Stimulated activated CD8-positive, alpha-beta memory T cell treated with anti-CD3 and anti-CD28 coated beads, Interleukin-4, amount 100 ng/mL, for 24 hours (primary cell): ENCODE measurements around the gene PARP15.
"Not testable (repeated sequence)": the region's sequence is repeated elsewhere in the genome, so short reads cannot be mapped to it uniquely, and the experiment has no call there.

Source experiments
- DNase-seq: peaks from one replicate; pipeline ENCODE4 v3.0.0-alpha.2; 2020; ENCODE audit warnings: low read depth

The PARP15 gene

DNA sequence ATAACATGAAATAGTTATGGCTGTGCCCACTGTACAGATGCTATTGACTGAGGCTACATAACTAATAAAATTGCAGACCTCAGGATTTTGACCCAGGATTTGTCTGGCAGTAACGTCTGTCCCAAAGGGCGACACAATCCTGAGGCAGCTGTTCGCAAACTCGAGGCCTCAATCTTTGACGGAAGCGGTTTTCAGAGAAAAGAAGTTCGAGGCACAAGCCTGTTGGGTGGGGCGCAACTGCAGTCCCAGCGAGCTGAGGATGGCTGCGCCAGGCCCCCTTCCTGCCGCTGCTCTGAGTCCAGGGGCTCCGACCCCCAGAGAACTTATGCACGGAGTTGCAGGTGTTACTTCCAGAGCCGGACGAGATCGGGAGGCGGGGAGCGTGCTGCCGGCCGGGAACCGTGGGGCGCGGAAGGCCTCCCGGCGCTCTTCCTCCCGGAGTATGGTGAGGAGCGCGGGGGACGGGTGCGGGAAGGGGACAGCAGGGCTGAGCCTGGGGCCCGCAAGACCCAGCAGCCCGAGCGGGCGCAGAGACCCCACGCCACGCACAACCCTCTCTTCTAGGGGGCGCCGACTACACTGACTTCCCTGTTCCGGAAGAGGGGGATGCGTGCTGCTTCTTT is at the start of gene PARP15:
Gene PARP15 (plus strand): TSS at position 242 of the 623 bp plus-strand sequence. CDS start 18 bp downstream, at position 260.
- DNase-seq: peak; percentile 31

DNA sequence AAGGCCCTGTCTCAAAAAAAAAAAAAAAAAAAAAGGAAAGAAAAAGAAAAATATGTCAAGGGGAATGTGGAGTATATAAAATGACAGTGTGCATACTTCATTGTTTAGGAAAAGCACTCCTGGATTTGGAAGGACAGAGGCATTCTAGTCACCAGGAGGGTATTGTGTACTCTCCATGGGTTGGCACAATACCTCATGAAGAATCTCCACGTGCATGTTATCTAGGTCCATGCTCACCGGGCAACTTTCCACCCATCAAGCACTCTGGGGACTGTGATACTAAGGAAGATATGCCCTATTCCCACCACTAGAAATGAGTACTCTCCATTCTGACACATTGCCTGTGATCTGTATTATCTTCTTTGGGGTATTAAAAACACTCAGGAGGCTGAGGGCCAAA is 47.3 kb upstream of the PARP15 start:
- DNase-seq: no peak

DNA sequence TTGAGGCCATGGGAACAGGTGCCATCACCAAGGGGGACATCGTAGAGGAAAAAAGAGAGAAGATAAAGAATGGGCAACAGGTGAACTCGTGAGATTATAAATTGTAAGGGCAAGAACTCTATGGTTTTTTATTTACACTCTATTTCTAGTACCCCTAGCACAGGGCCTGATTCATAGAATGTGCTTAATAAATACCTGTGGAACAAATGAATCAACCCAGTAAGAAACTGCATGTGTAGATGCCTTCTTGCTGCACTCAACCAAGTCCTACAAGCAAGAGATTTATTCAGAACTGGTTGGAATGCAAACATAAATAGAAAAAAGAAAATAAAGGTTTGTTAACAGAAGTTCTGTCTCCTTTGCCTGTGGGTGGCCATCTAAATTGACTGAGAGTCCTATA is 44.0 kb upstream of the PARP15 start:
- no peak for DNase-seq

DNA sequence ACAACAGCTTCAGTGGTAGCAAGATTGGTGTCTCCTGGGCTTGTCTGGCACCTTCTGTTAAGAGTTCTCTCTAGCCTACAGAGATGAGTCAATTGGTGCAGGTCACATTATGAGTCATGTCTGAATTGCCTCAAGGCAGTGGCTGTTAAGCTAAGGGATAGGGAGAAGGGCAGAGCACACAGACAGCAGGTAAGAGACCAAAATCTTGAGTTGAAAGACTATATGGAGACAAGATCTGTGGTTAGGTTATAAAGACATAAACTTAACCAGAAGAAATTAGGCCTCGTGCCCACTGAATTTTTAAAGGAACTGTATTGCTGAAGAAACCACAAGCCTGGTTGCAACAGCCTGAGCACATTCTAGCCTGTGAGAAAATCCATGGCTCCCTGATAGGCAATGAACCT is 43.5 kb upstream of the PARP15 start:
- DNase-seq: no peak

DNA sequence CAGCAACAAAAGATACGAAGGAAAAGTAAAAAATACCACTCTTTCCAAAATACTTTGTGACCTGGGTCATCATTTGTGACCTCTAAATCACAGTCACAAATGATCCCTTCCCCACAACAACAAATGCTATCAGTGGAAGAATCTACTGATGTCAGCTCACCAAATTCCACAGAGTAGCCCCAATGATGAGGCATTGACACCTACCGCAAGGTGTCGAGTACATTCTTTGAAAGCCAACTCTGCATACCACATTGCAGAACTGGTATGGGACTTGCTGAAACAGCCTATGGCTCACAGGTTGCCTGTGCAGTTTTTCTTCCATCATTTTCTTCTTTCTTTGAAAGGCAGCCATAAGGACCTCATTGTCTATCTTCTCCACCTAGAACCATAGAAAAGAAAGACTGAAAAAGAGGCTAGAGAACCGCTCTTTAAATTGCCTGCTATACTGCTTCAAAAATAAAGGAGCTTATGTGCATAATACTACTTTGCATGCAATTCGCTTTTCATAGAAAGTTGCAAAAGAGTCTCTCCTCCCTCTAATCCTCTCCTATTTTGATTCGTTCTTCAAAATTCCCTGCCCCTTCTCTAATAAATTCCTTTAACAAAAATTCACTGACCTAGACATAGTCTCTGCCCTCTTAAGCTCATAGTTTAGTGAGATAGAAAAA is 41.4 kb upstream of the PARP15 start:
- DNase-seq: no peak

DNA sequence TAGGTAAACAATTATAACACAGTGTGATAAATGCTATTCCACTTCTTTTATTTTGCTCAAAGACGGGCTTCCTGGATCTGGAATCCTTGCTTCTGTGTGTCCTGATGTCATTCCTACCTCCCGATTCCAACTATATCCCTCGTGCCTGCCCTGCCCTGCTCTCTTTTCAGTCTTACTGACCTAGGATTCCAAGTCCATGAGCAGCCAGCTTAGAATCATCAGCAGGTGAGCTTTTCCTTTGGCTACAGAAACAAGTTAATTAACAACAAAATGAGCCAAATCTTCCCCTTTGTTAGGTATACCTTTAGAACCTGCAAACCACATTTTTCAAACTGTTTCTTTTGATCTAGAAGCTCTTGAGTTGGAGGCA is 40.8 kb upstream of the PARP15 start:
- DNase-seq: no peak

DNA sequence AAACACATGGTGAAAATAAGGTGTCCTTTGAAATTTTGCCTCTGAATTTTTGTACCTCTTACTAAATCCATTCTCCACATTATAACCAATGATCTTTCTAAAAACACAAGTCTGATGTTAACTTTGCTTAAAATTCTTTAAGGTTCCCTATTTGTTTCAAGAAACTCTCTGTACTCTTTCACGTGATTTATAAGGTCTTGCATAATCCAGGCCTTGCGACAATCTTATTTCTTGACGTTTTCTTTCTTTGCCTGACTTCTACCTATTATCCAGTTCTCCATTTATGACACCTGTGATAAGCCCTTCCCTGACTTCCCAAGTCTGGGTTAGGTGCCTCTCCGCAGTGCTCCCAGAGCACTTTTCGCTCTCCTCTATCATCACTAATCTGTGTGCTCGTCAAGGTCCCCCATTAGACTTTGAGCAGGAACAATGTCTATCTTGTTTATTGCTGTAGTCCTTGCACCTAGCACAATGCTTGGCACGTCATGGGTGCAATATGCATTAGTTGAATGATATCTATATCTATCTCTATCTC is 38.4 kb upstream of the PARP15 start:
- DNase-seq: no peak

DNA sequence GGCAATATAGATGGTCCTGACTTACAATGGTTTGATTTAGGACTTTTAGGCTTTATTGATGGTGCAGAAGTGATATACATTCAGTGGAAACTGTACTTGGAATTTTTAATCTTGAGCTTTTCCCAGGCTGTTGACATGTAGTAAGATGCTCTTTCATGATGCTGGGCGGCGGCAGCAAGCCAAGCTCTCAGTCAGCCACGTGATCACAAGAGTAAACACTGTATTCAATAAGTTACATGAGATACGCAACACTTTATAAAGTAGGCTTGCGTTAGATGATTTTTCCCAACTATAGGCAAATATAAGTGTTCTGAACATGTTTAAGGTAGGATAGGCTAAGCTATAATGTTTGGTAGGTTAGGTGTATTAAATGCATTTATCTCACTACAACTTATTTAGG is 31.3 kb upstream of the PARP15 start:
- no peak for DNase-seq

DNA sequence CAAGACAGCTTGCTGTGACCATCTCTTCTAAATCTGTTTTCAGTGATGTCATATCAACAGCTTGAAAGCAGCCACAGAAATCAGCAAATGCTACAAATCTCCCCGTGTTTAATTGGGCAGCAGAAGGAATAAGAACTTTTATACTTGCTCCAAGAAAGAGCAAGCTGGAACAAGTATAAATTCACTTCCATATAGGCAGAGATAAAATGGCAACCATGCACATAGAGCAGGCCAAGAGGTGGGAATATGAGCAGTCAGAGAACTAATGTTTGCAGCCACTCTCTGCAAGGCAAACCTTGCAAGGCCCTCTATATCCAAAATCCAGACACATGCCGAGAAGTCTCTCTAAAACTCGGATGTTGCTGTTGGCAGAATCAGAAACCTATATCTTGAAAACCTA is 29.4 kb upstream of the PARP15 start:
- DNase-seq: no peak

DNA sequence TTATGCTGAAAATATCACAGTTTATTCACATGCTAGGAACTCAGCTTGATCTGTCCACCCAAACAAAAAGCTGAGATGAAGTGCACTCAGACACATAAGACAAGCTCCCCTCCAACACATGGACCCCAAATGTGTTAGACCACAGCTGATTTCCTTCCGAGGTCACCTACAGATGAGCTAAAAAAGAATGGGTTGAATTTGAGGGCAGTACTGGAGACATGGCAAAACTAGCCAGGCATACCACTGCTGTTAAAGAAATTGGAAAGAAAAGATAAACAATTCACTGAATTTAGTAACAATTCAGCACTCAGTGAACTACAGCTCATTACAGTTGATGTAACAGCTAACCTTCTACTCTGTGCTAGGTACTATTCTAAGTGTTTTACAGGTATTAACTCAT is 28.8 kb upstream of the PARP15 start:
- DNase-seq: no peak

DNA sequence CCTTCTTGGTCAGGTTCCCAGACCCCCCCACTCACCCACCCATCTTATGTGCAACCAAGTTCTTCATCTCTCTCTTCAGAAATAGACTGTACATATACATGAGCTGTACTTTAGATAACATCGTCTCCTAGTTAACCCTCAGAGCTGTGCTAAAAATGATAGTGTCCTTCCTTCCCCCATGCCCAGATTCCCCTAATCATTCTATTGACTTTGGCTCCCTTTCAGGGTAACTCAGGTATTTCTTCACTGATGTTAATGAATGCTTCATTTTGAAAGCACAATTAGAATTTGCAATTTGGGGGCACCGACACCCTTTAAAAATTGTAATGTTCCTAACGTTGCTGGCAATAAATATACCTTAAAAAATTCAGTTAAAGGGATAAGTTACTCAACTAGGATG is 24.3 kb upstream of the PARP15 start:
- DNase-seq: no peak

DNA sequence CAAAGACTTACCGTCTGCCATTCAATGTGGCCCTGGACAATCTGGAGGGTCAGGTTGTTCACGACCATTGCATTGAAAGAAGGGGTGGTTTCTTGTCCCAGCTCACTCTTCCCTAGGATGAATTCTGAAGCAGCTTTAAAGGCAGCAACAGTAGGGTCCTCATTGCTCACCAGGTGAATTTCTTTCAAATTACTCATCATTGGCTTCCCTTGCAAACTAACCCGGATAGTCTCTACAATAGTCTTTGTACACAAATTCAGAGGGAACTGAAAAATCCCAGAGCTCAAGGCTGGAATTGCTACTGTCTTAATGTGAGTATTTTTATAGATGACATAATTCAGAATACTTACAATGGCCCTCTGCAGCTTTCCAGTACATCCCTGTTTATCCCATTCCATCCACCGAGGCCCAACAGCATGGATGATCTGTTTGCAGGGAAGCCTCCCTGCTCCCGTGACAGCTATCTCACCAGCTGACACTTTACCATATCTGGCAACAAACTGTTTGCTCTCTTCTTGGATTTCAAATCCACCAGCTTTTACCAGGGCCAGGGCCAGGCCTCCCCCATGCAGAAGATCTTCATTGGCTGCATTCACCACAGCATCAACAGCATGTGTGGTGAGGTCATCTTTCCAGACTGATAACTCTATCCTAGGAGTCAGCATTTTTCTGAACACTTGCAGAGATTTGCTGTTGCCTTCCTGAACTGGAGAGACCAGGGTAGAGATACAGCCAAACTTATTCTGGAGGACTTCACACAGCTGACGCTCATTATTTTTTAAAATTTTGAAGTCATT is 22.0 kb upstream of the PARP15 start:
- no peak for DNase-seq

DNA sequence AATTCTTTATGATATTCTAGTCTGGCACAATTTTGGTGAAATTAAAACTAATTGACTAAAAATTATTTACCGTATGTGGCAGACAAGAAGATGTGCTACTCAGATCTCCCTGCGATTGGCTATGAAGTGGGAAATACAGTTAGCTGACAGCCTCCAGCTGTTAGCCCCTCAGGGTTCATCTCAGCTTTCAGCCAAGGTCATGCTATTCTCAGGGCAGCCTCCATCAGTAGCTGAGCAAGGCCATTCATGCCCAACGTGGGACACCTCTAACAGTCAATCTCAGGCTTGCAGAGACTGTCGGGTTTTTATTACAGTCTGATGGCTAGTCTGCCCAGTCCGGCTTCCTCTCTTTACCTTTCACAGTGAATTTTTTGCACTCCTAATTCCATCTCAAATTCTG is 20.1 kb upstream of the PARP15 start:
- DNase-seq: no peak

DNA sequence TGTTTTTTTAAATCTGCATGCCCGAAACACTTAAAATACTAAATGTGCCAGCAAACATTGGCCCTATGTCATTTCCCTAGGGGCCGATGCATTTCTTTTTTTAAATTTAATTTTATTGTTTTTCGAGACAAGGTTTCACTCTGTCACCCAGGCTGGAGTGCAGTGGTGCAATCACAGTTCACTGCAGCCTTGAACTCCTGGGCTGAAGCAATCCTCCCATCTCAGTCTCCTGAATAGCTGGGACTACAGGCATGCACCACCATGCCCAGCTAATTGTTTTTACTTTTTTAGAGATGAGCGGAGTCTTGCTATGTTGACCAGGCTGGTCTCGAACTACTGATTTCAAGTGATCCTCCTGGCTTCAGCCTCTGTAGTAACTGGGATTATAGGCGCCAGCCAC is 18.8 kb upstream of the PARP15 start:
- DNase-seq: no peak

DNA sequence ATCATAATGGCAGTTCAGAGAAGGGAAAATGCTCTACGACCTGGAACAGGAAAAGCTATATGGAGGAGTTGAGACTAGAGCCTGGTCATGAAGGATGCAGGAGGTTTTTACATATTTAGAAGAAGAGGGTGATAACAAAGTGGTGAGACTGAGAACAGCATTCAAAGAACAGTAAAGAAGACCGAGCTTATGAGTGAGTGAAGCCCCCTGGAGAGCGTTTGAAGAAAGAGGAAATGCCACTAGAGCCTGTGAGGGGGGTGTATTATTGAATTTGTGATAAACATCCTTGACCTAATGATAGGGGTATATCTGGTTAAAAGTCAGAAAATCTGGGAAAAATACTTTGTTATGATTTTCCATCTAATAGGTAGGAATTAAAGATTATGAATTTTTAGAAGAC is 17.5 kb upstream of the PARP15 start:
- DNase-seq: no peak

DNA sequence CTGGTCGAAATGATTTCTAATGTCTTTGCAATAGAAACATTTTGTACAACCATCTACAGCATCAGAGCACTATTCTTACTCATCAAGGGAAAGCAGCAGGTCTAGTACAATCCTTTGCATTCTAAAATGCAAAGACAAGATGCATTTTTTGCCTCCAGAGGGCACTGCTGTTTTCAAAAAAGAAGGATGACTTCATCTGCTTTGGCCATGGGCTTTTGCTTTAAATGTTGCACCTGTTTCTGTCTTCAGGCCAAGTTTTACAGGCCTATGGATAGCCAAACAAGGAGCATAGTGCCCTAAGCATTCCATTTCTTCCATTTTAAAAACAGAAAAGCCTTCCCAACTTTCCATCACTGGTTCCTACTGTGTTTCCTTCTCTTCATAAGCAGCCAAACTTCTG is 16.8 kb upstream of the PARP15 start:
- DNase-seq: no peak

DNA sequence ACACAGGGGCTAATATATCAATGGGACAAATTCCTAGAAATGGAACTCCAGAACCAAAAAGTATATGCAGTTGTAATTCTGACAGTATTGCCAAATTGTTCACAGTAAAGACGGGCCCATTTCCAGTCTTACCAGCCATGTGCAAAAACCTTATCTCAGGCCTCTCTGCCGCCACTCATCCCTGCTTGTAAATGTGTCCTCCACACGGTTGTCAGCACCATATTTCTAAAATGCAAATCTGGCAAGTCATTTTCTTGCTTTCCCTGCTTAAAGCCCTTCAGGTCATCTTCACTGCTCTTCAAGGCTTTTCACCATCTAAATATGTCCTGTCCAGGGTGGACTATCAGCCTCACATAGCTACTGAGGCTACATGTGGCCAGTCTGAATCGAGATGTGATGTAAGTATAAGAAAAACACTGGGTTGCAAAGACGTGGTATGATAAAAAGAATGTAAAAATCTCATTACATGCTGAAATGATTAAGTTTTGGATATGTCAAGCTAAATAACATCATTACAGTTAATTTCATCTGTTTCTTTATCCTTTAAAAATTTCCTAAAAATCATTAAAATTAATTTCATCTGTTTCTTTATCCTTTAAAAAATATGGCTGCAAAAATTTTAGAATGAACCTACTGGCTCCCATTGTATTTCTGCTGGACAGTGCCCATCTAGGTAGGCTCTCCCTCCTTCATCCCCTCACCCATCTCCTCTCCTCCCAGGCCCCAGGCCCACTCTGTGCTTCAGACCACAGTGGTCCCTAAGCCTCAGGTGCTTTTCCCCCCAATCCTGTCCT is 14.3 kb upstream of the PARP15 start:
- DNase-seq: no peak

DNA sequence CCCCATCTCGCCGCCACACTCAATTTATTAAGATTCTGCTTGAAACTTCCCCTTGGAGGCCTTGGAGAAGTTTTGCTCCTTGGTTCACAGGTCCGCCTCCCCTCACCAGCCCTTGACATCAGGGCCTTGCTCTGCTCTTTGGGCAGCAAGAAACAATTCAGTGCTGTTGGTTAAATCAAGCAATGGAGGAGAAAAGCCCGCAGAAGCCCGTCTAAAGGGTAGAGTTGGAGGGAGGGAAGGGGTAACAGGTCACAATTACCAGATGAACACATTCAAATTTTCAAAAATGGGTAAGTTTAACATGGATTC is 13.8 kb upstream of the PARP15 start:
- no peak for DNase-seq

DNA sequence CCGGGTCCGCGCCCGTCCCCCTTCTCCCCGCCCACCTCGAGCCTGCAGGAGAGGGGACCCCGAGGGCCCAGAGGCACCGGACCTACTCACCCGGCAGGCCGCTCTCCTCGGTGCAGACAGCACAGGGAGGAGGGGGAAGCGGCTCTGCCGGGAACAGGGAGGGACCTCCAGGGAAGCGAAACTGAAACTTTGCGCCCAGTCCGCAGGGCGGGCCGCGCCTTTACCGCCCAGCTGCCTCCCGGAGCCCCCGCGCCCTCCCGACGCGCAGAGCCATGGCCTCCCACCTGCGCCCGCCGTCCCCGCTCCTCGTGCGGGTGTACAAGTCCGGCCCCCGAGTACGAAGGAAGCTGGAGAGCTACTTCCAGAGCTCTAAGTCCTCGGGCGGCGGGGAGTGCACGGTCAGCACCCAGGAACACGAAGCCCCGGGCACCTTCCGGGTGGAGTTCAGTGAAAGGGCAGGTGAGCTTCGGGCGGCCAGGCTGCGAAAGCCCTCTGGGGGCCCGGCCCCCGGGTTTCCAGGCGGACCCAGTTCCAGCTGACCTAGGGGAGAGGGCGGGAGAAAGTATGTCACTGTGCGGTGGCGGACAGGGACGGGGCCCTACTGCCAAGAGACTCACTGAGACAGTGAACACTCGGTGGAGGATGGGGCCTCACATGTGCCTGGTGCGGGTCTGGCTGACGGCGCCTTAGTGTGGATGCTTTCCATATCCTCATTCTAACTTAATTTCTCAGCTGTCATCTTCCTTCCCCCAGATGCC is 13.1 kb upstream of the PARP15 start, which contains the start of the genes DTX3L and PARP9:
Gene DTX3L (plus strand): TSS at position 184 of the 758 bp plus-strand sequence. CDS start 89 bp downstream, at position 273.
Gene PARP9 (minus strand): TSS at position 146 of the 758 bp plus-strand sequence. CDS start 4,680 bp downstream, outside the sequence.
- DNase-seq: peak; percentile 50

DNA sequence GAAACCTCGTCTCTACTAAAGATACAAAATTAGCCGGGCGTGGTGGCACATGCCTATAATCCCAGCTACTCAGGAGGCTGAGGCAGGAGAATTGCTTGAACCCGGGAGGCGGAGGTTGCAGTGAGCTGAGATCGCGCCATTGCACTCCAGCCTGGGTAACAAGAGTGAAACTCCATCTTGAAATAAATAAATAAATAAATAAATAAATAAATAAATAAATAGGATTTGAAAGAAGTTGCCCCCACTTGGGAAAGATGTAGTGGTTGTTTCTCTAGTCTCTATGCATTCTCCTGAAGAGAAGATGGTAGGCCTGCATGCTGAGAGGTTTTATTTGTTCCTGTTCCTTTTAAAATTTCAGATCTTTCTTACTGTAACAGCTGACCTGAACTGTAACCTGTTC is 9.3 kb upstream of the PARP15 start:
- not testable (repeated sequence) for DNase-seq

DNA sequence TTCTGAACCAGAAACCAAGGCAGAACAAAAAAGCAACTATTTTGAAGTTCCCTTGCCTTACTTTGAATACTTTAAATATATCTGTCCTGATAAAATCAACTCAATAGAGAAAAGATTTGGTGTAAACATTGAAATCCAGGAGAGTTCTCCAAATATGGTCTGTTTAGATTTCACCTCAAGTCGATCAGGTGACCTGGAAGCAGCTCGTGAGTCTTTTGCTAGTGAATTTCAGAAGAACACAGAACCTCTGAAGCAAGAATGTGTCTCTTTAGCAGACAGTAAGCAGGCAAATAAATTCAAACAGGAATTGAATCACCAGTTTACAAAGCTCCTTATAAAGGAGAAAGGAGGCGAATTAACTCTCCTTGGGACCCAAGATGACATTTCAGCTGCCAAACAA is 8.7 kb upstream of the PARP15 start:
- no peak for DNase-seq
